ENCODE results near the gene CCDC150.
"Not testable (repeated sequence)": the region's sequence is repeated elsewhere in the genome, so short reads cannot be mapped to it uniquely, and the experiment has no call there.

CCDC150 gene

DNA sequence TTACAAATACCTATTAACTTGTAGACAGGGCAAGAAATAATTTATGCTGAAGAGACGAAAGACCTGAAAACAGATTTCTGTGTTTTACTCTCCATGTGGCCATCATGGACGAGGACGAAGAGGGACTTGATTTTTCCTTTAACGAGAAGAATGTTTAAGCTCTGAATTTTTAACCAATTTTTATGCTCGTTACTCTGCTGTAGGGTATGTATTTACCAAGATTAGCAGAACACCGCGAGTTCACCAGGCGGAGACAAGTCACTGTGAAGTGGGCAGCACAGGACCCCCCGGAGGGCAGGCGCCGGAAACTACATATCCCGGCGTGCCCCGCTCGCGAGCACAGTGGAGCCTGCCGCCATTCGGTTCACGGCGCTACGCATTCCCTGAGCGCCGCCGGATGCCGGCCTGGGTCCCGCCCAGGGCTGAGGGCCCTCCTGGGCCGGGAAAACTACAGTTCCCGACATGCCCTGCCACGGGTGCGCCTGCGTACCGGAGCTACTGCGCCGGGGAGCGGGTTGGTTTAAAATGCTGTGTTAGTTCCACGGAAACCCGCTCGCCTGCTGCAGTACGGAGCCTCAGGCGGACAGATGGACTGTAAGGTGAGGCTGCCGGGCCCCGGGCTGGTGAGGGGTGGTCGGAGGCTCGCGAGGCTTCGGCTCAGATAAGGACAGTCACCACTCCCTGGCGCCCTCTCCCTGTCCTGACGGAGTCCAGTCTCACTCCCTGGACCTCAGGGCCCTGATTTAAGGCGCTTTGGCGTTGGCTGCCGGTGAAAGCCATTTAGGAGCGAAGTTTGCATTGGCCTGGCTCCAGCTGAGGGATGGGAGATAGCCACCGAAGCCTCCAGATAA lies at the start of gene CCDC150:
Gene CCDC150, plus strand, starts transcription at position 536 of the 851 bp plus-strand sequence. Its CDS starts 52 bp downstream, at position 588.
- peak; percentile 97 for DNase-seq

DNA sequence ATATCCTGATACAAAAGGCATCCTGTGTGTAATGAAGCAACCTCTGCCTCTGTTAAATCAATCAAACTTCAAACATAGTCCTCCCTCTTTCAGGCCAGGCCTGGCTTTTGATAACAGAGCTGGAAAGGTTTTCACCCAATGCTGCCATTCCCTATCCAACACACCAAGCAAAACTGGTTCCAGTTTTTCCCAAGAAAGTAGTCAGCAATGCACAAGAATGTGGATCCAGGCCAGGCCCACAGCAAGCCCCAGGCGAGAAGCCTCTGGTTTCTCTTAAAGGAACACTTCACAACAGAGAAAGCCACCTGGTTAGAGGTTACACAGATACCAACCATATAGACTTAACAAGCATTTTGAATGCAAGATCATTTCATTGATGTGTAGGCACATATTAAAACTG lies 49.2 kb upstream of the CCDC150 start:
- DNase-seq = no peak

DNA sequence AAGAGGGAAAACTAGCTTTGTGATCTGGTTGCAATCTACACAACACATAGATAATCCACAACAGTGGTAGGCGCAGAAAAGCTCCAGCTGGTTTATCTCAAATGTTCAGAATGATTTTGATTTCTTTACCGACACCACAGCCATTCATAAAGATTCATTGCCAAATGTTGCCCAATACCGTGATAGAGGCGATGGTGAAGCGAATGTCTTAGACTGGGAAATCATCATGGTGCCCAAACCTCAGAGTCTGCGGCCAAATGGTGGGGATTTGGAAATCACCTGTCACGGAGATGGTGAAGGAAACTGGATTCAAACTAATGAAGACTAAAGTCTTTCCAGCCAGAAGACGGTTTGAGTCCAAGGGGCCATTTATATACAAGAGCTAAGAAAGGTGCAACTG lies 48.5 kb upstream of the CCDC150 start:
- DNase-seq = no peak

DNA sequence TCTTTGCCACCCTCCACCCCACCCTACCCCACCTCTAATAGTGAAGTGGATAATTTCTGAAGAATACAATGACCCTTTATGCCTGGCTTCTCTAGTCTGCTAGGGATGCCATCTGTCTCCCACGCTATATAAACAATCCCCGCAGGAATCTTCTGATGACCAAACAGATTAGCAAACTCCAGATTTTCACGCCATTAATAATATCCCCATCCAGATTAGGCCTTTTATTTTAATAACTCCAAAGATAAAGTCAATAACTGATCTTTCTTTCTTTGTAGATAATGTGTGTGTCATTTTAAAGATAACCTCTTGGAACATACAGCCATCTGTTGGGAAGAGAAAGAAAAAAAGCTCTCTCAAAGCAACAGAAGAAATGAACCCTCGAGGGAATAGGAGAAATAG lies 47.9 kb upstream of the CCDC150 start:
- peak; percentile 43 for DNase-seq

DNA sequence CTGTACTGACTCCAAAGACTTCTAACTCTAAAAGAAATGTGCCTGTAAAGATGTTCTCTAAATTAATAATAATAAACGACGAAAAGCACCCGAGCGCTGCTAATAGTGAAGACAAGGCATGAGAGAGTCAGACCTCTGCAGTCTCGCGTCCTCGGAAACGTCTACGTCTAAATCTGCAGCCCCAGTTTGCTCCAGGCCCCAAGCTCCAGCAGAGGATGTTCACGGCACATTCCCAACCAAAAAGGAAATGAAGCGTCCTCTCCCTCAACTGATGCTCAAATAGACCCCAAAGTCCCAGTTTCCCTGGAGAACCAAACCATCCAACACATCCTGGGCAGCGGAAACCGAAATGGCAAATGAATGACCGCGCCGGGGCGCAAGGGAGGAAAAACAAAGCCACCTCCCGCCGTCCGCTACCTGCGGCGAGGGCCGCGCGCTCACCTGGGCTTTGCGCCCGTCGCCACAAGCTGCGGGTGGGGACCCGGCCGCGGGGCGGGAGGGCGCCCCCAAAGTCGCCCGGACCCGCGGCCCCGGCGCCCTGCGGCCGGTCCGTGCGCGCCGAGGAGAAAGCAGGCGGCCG lies 47.1 kb upstream of the CCDC150 start:
- peak; percentile 72 for DNase-seq

DNA sequence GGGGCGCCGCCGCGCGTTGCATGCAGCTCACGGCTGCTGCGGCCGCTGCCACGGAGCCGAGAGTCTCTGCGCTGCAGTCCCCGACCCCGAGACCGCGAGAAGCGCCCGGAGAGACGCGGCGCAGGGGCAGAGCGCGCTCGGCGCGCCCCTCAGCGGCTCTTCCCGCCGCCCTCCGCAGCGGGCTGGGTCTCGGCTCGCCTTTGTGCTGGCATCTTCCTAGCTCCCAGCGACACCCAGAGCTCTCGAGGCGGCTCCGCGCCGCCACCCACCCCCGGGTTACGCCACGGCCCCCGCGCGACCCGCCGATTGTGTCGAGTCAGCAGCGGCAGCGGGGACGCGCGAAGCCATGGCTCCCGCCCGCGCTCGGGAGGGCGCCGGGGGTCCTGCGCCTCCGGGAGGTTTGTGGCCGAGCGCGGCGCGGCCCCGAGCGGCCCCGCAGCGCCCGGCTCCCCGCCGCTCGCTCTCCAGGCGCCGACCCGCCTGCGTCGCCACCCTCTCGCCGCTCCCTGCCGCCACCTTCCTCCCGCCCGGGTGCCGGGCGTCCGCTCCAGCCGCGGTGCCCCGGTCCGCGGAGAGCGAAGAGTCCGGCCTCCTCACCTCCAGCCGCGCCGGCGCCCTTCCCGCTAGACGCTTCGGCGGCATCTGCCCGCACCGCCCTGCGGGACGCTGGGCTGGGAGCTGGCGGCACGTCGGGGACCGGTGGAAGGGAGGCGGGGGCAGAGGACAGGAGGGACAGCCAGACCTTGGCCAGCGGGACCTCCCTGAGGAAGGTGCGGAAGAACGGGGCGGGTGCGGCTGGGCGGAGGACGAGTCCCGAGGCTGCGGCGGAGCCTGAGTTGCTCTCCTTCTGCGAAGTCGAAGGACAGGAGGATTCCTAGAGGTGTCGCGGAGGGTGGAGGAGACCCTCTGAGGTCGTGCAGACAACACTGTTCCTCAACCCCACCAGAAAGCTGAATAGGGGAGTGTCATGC lies 46.3 kb upstream of the CCDC150 start, which contains the start of gene HECW2:
Gene HECW2, minus strand, starts transcription at position 644 of the 971 bp plus-strand sequence.
- peak; percentile 72 for DNase-seq

DNA sequence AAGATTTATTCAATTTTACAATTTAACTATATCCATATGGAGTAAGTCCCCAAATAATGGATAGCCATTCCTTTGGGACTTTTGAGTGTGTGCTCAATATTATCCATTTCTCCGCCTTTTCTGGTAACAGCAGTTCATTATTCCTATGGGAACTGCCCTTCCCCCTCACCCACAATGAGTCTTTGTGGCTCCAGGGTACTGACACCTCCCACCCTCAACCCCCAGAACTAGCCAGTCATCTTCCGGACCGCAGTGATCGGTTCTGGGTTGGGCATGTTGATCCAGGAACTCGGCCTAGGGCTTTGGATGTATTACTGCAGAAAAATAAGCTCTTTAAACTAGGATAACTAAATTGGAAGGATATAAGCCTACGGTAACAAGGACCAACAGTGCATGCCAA lies 45.4 kb upstream of the CCDC150 start:
- DNase-seq = no peak

DNA sequence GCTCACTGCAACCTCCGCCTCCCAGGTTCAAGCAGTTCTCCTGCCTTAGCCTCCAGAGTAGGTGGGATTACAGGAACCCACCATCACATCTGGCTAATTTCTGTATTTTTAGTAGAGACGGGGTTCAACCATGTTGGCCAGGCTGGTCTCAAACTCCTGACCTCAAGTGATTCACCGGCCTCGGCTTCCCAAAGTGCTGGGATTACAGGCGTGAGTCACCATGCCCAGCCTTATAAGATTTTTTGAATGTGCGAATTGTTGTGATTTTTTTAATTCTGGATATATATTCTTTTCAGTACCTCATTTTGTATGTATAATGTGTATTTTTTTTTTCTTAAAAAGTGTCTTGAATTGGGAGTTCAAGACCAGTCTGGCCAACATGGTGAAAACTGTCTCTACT lies 42.0 kb upstream of the CCDC150 start:
- no peak for DNase-seq

DNA sequence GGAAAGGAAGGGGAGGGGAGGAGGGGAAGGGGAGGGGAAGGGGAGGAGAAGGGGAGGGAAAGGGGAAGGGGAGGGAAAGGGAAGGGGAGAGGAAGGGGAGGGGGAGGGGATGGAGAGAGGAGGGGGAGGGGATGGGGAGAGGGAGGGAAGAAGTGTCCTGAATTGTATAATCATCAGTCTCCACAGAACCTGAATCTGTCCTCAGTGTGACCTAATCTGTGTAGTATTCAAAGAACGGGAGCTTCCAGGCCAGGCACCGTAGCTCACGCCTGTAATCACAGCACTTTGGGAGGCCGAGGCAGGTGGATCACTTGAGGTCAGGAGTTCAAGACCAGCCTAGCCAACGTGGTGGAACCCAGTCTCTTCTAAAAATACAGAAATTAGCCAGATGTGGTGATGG lies 41.1 kb upstream of the CCDC150 start:
- DNase-seq = no peak

DNA sequence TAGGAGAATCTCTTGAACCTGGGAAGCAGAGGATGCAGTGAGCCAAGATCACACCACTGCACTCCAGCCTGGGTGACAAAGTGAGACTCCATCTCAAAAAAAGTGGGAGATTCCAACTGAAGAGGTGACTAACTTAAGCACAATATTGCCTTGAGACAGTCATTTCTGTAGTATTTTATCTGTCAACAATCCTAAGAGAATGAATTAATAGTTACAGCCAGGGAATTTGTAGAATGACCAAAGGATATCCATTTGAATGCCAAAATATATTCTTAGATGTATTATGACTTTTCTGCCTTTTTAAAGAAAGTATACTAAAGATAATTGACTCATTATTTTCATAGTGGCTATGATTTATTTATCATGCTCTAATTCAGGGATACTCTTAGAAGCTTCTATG lies 40.7 kb upstream of the CCDC150 start:
- DNase-seq = no peak

DNA sequence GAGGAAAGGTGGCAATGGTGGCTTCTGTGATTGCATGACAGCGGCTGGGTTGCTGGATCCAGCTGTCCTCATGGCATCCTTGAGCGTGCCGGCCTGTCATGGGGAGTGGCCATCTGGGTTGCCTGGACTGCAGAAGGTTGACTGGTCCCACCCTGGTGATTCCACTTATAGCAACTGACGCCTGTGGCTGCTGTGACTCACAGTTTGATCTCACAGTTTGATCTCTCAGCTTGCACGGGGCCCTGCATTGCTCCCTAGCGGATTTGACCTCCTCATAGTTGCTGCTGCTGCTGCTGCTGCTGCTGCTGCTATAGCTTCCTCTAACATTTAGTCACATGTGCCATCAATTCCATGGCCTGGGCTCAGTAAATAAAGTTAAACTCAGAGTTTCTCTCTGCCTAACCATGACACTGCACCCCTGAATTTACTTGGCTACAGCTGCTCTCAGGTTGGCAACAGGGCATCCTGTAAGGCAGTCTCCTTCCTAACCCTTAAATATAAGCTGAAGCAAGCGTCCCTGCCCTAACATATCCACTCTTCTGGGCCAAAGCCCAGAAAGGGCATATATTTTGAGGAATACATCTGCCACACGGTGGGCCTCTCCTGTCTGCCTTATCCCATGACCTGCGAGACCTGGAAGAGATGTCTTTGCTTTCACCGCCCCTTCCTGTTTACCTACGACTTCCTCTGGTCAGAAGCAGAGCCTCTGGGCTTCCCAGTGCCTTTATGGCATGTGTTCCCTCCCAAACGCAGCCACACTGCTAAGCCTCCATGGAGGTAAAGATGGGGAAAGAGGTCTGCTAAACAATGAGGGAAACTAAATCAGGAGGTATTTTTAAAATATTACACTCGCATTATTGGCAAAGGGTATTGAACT lies 37.8 kb upstream of the CCDC150 start:
- no peak for DNase-seq

DNA sequence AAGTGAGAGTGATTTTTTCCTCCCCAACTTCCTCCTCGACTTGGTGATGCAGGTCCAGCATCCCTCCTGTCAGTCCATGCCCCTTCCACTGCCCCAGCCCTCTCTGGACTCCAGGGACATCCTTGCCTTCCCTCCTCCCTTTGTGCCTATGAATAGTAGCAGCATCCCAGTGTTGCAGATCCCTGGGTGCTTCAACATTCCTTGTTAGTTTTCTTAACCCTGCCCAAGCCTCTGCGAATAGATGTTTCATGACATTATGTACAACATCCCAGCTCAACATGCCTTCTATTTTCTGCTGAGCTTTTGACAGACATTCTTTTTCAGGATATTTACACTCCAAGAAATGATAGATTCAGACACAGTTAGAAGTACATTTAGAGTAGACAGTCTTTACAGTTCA lies 35.3 kb upstream of the CCDC150 start:
- DNase-seq = no peak

DNA sequence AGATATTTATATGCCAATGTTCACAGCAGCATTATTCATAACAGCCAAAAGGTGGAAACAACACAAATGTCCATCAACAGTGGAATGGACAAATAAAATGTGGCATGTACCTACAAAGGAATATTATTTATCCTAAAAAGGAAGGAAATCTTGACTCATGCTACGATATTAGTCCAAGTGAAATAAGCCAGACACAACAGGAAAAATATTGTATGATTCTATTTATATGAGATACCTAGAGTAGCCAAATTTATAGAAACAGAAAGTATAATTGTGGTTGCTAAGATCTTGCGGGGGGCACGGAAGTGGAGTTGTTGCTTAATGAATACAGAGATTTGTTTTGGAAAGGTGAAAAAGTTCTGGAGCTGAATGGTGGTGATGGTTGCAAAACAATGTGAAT lies 33.0 kb upstream of the CCDC150 start:
- DNase-seq = no peak

DNA sequence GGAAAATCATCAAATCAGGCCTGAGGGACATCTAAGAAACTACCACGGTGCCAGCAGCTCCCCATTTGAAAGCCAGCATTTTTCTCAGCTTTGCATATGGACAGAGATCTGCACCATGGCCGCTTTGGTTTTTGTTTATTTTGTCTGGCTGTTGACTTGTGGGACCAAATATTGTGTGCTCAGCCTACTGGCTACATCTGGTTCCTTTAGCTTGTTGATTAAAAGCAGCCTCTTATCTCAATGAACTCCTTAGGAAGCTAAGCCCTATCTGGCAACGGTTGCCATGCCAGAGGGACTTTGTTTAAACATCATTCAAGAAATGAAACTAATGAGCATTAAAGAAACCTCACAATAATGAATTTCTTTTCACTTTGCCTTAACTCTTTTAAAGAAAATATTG lies 32.4 kb upstream of the CCDC150 start:
- DNase-seq = peak; percentile 19

DNA sequence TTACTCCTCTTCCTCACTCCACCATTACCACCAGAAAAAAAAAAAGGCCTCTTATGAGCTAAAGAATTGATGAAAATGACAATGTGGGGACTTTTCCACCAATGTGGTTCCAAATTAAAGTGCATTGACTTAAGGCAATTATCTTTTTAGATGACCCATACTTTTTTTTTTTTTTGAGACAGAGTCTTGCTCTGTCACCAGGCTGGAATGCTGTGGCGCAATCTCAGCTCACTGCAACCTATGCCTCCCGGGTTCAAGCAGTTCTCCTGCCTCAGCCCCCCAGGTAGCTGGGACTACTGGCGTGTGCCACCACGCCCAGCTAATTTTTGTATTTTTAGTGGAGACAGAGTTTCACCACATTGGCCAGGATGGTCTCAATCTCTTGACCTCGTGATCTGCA lies 31.6 kb upstream of the CCDC150 start:
- DNase-seq = not testable (repeated sequence)

DNA sequence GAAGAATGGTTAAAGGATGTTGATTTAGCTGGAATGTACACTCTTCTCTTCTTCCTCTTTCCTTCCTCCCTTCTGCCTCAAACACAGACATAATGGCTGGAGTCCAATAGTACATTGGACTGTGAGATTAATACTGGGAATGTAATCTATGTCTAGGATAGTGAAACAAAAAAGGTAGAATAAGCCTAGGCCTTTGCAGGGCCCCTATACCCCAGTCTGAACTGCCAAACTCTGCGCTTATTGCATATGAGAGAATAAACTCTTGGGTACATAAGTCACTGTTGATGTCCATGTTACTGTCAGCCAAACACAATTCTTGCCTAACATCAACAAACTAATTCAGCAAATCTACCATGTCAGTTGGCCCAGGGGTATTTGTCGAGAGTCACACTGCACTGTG lies 29.7 kb upstream of the CCDC150 start:
- no peak for DNase-seq

DNA sequence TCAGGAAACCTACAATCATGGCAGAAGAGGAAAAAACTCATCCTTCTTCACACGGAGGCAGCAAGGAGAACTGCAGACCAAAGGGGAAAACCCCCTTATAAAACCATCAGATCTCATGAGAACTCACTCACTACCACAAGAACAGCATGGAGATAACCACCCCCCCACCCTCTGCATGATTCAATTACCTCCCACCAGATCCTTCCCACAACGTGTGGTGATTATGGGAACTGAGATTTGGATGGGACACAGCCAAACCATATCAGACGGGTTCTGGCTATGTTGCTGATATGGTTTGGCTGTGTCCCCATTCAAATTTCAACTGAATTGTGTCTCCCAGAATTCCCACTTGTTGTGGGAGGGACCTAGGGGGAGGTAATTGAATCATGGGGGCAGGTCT lies 28.7 kb upstream of the CCDC150 start:
- no peak for DNase-seq

DNA sequence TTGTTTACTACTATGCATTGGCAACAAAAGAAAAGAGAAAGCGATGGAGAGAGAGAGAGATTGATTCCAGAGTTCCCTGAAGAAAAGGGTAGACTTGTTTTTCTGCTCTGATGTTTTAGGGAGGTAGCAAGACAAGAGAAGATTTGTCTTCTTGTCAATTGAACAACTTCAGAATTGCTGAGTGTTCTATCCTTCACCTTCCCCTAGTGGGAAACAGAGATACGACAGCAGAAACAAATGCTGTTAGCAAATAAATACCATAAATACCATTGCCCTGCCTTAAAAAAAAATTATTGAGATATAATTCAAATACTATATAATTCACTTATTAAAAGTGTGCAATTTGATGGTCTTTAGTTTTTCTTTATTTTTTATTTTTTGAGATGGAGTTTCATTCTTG lies 26.2 kb upstream of the CCDC150 start:
- no peak for DNase-seq

DNA sequence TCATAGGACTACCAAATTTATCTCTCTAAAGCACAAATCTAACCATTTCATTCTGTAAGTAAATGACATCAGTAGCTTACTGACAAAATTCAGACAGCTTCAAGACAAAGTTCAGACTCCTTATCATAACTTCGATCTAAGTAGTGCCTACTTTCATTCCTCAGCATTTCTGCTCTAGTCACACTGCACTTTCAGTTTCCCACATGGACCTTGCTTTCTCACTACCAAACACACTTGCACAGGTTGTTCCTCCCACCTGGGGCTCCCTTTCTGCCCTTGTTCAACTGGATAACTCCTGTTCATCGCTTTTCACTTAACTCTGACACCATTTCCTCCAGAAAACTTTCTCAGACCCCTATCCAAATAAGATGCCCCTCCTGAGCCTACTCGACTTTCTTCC lies 22.1 kb upstream of the CCDC150 start:
- no peak for DNase-seq

DNA sequence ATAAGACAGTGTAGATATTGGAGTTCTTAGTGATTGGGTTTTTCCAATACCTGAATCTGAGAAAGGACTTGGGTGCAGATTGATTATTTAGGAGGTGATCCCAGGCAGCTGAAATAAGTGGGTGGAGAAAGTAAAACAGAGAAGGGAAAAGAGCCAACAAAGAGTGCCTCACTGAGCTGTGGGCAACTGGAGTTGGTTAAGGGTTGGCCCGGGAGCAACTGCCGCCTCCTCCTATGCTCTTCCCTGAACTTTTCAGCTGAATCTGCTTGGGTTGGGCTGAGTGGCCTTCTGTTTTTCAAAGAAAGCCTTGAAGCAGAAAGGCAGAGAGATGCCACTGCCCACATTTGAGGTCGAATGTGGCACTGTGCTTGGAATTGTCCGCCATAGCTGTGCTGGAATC lies 20.9 kb upstream of the CCDC150 start:
- DNase-seq = no peak

DNA sequence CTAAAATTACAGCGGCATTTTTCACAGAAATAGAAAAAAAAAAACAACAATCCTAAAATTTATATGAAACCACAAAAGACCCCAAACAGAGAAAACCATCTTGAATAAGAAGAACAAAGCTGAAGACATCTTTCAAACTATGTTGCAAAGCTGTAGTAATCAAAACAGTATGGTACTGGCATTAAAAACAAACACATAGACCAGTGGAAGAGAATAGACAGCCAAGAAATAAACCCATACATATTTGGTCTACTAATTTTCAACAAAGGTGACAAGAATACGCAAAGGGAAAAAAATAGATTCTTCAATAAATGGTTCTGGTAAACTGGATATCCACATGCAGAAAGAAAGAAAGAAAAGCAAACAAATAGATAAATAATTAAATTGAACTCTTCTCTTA lies 9.0 kb upstream of the CCDC150 start:
- no peak for DNase-seq

DNA sequence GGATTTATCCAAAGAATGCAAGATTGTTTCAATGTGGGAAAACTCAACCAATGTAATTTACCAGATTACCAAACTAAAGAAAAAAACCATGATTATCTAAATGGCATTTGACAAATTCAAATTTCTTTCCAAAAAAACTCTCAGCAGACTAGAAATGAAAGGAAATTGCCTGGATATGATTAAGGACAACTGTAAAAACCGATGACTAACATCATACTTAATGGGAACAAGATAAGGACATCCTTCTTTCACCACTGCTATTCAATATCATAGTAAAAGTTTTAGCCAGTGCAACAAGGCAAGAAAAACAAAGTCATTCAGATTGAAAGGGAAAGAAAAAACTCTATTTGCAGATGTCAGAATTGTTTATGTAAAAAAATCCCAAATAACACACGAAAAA lies 4.4 kb upstream of the CCDC150 start:
- no peak for DNase-seq

Measured in NCI-H345 (cell line).